Hippocampal formation (tissue), 2 donors: ENCODE data around the gene HEPN1.
A peak's percentile ranks its signal among the peaks of the same experiment; 100 is the strongest.
"Not testable (repeated sequence)": the region's sequence is repeated elsewhere in the genome, so short reads cannot be mapped to it uniquely, and the experiment has no call there.

Experiments used
- DNase-seq, 2 donors: peaks; one replicate each; lab custom pipeline; 2025; lab: John Stamatoyannopoulos, UW

HEPN1 gene

GRCh38 chr11:124942466-124943253 is 23.6 kb downstream of the HEPN1 start:
- DNase-seq: peak; percentile 61 to 93

GRCh38 chr11:124943254-124943616 is 24.2 kb downstream of the HEPN1 start:
- DNase-seq: peak; percentile 80 to 90

- DNase-seq: no peak
These were observed 24.7 kb downstream of the HEPN1 start for GRCh38 chr11:124943741-124944140.

GRCh38 chr11:124944565-124944964 is 25.5 kb downstream of the HEPN1 start:
- no peak for DNase-seq

GRCh38 chr11:124945826-124946225 is 26.8 kb downstream of the HEPN1 start:
- DNase-seq: no peak

GRCh38 chr11:124946735-124947141 is 27.7 kb downstream of the HEPN1 start:
- peak; percentile 72 to 82 for DNase-seq

- no peak for DNase-seq
These were observed 31.7 kb downstream of the HEPN1 start for GRCh38 chr11:124950601-124951330.

- no peak for DNase-seq
These were observed 32.3 kb downstream of the HEPN1 start for GRCh38 chr11:124951341-124951740.

GRCh38 chr11:124953753-124954589 is 34.9 kb downstream of the HEPN1 start, which contains the start of gene CCDC15:
Gene CCDC15, plus strand, starts transcription at chr11:124954202. Its CDS starts 531 bp downstream, at chr11:124954733.
- DNase-seq: peak; percentile 95 to 98

- no peak for DNase-seq
These were observed 35.5 kb downstream of the HEPN1 start for GRCh38 chr11:124954590-124954955.

- DNase-seq: no peak
These were observed 36.0 kb downstream of the HEPN1 start for GRCh38 chr11:124955035-124955434.

- DNase-seq: peak in 1 of 2 donors; percentile 89
These were observed 43.0 kb downstream of the HEPN1 start for GRCh38 chr11:124961972-124962609.

GRCh38 chr11:124968197-124968596 is 49.1 kb downstream of the HEPN1 start:
- not testable (repeated sequence) for DNase-seq
